ENCODE results near the gene ZEB2. TPM values are rescaled to one million over a fixed set of nuclear protein-coding genes. Genes with fewer than 3 reads are reported as not detected.

The ZEB2 gene
- total RNA-seq, 1 experiment from 2014 or later: 1.2 TPM

- Histone ChIP-seq H4K8ac (replicated peaks; ENCODE audit: insufficient read length, low read depth, low read length) (no peak overlapping the region), H3K9ac (ENCODE audit: extremely low read depth, insufficient read length, low read length) (no peak overlapping the region), H2BK20ac (ENCODE audit: low read depth, low read length, poor library complexity, severe bottlenecking) (no peak overlapping the region), H4K5ac (ENCODE audit: insufficient read length, low read depth, low read length) (no peak overlapping the region), H3K56ac (ENCODE audit: insufficient read length, low read depth, low read length) (no peak overlapping the region), H4K20me1 (ENCODE audit: control insufficient read depth, insufficient read depth, insufficient read length) (no peaks in the 10 kb centered on the region), H3K23ac (ENCODE audit: insufficient read length, low read depth, low read length) (no peak overlapping the region), H2AFZ (ENCODE audit: low read length) (no peak overlapping the region), H3K79me1 (ENCODE audit: insufficient read depth, low read depth, low read length, poor library complexity, severe bottlenecking) (no peaks in the 10 kb centered on the region), H3K4me1 (ENCODE audit: insufficient read depth, low read length) (peaks cover 8% of the 10 kb centered on the region; the same call in 1 of the 2 replicates), H2BK12ac (ENCODE audit: insufficient read length, low read depth, low read length) (peak overlapping the region; percentile 72), H3K27me3 (ENCODE audit: insufficient read depth, low read length) (no peaks in the 10 kb centered on the region), H3K14ac (ENCODE audit: insufficient read depth, low read length) (no peak overlapping the region), H3K4ac (ENCODE audit: low read depth, low read length) (no peak overlapping the region), H2BK15ac (ENCODE audit: low read depth, low read length) (no peak overlapping the region), H3K27ac (ENCODE audit: insufficient read length, low read depth, low read length) (no peak overlapping the region), H3T11ph (ENCODE audit: low read length) (no peak overlapping the region), H3K18ac (ENCODE audit: insufficient read length, low read depth, low read length) (no peak overlapping the region), H2AK5ac (ENCODE audit: insufficient read length, low read length) (no peak overlapping the region), H2BK5ac (ENCODE audit: insufficient read length, low read length) (no peak overlapping the region), H3K23me2 (ENCODE audit: insufficient read length, low read depth, low read length, poor library complexity, severe bottlenecking) (no peaks in the 10 kb centered on the region), H3K4me2 (ENCODE audit: insufficient read depth, insufficient read length, low read length) (no peak overlapping the region), H3K9me3 (ENCODE audit: control insufficient read depth, low read depth, low read length) (no peaks in the 10 kb centered on the region), H4K91ac (ENCODE audit: insufficient read length, low read depth, low read length) (no peak overlapping the region), H2BK120ac (ENCODE audit: low read depth, low read length, poor library complexity, severe bottlenecking) (no peak overlapping the region), H3K79me2 (ENCODE audit: insufficient read depth, low read length) (no peaks in the 10 kb centered on the region)
- H3K9me3 Mint-ChIP-seq: no peaks in the 10 kb centered on the region
- WGBS (ENCODE audit: extremely low coverage, insufficient read length, low lambda C conversion rate): no CpG with 5 or more reads among the region's 7 CpGs
- no peaks in the 10 kb centered on the region for H3K36me3 Mint-ChIP-seq (ENCODE audit: insufficient read depth in 1 of 3, low read depth in 3 of 3)
- H3K4me3 Mint-ChIP-seq: no peak overlapping the region; a peak in 1 of 5 replicates
- peak overlapping the region in 2 of 3 experiments; percentile 6 to 12; a peak in 2 of 7 replicates for H3K27ac Mint-ChIP-seq
- TF ChIP-seq, protein P1, sequence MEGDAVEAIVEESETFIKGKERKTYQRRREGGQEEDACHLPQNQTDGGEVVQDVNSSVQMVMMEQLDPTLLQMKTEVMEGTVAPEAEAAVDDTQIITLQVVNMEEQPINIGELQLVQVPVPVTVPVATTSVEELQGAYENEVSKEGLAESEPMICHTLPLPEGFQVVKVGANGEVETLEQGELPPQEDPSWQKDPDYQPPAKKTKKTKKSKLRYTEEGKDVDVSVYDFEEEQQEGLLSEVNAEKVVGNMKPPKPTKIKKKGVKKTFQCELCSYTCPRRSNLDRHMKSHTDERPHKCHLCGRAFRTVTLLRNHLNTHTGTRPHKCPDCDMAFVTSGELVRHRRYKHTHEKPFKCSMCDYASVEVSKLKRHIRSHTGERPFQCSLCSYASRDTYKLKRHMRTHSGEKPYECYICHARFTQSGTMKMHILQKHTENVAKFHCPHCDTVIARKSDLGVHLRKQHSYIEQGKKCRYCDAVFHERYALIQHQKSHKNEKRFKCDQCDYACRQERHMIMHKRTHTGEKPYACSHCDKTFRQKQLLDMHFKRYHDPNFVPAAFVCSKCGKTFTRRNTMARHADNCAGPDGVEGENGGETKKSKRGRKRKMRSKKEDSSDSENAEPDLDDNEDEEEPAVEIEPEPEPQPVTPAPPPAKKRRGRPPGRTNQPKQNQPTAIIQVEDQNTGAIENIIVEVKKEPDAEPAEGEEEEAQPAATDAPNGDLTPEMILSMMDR (conservative IDR thresholded peaks at IDR 0.05): no peak
- DNase-seq: peak; percentile 62
- H3K4me1 Mint-ChIP-seq: peaks cover 49 to 52% of the 10 kb centered on the region in 2 experiments
- H3K27me3 Mint-ChIP-seq (ENCODE audit: low read depth): peaks cover 1% of the 10 kb centered on the region; the same call in 1 of the 2 replicates
Observed at GRCh38 chr2:144350151-144350802, 169.6 kb downstream of the ZEB2 start.

All from H9 (cell line).